Hematopoietic multipotent progenitor cell treated with erythropoietin and hydrocortisone succinate and interleukin-3 and kit ligand, for 6 days (in vitro differentiated cells): ENCODE measurements around the gene ARID3B.
"Not testable (repeated sequence)": the region's sequence is repeated elsewhere in the genome, so short reads cannot be mapped to it uniquely, and the experiment has no call there.

ENCODE experiments used
- DNase-seq: peaks from one replicate; pipeline ENCODE4 v3.0.0-alpha.2; 2015

ARID3B gene

DNA sequence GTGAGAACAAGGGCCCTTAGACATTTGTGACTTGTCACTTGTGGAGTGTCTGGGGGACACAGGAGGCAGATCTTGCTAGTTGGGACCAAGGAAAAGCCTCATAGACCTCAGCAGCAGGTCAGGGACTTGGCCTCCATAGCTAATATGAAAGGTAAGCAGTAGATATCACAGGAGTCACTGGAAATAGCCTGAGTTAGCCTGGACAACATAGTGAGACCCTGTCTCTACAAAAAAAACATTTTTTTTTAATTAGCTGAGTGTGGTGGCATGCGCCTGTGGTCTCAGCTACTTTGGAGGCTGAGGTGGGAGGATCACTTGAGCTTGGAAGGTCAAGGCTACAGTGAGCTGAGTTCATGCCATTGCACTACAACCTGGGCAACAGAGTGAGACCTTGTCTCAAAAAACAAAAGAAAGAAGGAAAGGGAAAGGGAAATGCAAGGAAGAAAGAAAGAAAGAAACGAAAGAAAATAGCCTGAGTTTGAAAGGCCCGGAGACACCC, 37.5 kb downstream of the ARID3B start:
- no peak for DNase-seq

DNA sequence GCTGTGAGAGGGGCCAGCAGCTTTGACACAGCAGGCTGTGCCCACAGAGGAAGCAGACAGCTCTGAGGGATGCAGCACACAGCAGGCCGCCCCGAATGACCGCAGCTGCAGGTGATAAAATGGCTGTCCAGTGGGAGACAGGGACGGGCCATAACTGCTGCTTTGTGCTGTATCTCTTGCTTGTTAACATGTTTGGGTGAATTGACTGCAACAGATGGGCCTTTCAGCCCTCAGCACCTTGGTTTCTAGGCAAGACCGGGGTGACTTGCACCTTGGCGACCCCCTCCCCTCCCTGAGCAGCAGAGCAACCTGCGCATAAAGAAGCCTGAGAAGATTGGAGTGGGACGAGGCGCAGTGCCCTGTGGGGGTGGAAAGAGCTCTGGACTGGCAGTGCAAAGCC, 38.0 kb downstream of the ARID3B start:
- DNase-seq, result no peak

DNA sequence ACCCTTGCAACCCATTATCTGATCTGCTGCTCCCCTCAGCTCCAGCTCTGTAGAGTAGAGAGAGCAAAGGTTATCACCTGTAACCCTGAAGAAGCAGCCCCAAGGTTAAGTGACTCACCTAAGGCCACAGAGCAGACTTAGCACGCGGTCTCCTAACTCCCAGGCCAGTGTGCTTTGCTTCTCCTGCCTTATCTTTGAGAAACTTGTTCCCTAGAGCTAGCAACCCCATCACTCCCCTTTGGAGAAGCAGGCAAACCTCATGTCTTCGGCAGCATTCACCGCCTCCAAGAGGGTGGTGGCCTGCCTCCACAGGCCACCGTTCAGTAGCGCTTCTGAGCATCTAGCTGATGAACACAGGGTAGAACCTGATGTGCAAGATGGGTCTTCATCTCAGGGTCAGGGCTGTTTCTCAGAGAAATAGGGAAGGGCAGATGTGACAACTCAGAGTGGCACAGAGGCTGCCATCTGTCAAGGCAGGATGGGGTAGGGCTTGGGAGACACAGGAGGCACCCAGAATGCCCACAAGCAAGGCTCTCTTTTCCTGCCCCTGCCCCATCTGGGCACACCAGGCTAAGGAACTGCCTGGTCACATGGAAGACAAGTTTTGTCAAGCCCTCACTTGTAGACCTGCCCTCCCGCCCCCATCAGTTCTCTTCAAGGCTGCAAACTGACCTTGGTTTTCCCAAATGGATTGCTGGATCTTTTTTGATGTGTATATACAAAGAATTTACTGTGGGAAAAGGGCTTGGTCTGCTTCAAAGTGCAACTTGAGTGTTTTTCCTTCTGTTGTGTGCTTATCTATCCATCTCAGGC, 39.7 kb downstream of the ARID3B start:
- no peak for DNase-seq

DNA sequence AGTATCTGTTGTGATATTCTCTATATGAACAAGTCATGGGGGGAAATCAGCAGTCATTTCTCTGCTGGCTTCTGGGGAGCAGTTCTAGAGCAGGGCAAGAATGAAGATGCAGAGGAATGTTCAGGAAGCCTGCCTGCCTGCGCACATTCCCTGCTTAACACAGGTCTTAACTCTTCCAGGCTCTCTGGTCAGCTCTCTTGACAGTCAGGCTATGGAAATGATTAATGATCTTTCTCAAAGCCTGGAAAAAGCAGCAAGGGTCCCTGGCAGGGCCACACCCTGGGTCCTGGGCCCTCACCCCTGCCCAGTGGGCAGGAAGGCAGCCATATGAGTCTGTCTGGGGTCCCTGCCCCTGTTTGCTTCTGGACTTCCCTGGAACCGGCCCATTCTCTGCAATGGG, 43.2 kb downstream of the ARID3B start:
- DNase-seq, result no peak

GRCh38 chr15:74584779-74585178, 43.8 kb downstream of the ARID3B start:
- DNase-seq, result peak; percentile 79

DNA sequence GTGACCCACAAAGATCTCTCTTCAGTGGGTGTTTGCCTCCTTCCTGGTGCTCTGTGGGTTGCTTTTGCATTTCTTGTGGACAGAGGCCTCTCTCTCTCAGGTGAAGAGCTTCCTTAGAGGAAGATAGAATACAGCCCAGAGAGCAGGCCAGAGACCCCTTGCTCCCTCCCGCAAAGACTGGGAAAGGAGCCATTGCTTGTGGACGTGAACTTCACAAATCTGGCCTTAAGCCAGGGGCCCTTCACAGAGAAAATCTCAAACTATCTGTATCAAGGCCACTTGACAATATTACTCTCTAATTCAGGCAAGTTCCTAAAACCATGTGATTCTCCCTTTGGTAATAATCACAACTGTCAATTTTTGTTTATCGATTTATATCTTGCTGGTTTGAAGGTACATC, 44.2 kb downstream of the ARID3B start:
- no peak for DNase-seq

- no peak for DNase-seq
Measured at GRCh38 chr15:74585857-74586256, 44.8 kb downstream of the ARID3B start.

DNA sequence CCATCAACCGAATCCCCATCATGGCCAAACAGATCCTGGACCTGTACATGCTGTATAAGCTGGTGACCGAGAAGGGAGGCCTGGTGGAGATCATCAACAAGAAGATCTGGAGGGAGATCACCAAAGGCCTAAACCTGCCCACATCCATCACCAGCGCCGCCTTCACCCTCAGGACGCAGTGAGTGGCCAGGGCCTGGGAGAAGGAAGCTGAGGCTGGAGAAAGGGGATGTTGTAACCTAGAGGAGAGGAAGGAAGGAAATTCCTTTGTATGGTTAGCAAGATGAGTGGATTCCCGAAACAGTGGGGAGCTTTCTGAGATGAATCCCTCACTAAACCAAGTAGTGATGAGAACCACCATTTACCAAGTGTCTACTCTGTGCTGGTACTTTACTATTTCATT, 48.8 kb downstream of the ARID3B start:
- no peak for DNase-seq

GRCh38 chr15:74592222-74592621, 51.2 kb downstream of the ARID3B start:
- no peak for DNase-seq

DNA sequence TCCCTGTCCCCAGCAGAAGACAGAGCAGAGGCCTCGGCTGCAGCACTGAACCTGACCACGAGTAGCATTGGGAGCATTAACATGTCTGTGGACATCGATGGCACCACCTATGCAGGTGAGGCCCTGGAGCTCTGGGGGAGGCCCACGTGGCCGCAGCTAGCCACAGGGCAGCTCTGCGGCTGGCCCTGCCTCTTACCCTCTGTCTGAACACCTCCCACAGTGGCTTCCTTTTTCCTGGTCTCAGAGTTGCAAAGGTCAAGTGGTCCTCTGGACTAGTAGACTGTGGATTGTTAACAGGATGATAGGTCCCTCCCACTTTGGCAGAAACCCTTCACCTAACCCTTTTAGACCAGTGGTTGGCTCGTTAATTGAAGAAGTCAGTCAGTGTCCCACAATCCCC, 52.1 kb downstream of the ARID3B start:
- no peak for DNase-seq

- no peak for DNase-seq
Measured at GRCh38 chr15:74594455-74594854, 53.4 kb downstream of the ARID3B start.

DNA sequence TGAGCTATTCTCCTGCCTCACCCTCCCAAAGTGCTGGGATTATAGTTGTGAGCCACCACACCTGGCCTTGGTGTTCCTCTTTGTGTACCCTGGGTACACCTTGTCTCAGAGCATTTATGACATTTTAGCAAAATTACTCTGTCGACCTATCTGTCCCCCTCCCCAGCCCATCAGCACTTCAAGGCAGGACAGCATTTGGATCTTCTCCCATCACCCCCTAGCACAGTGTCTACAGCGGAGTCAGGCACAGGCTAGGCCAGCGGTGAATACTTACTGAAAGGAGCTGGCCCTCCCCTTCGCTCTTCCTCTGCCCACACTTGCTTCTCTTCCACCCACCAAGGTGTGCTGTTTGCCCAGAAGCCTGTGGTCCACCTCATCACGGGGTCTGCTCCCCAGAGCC, 54.3 kb downstream of the ARID3B start:
- no peak for DNase-seq

- DNase-seq, result not testable (repeated sequence)
Measured at GRCh38 chr15:74596736-74597135, 55.7 kb downstream of the ARID3B start.

- not testable (repeated sequence) for DNase-seq
Measured at GRCh38 chr15:74597146-74597705, 56.2 kb downstream of the ARID3B start.

GRCh38 chr15:74598126-74598842, 57.3 kb downstream of the ARID3B start:
- DNase-seq, result peak; percentile 97

GRCh38 chr15:74599156-74599555, 58.1 kb downstream of the ARID3B start:
- no peak for DNase-seq

DNA sequence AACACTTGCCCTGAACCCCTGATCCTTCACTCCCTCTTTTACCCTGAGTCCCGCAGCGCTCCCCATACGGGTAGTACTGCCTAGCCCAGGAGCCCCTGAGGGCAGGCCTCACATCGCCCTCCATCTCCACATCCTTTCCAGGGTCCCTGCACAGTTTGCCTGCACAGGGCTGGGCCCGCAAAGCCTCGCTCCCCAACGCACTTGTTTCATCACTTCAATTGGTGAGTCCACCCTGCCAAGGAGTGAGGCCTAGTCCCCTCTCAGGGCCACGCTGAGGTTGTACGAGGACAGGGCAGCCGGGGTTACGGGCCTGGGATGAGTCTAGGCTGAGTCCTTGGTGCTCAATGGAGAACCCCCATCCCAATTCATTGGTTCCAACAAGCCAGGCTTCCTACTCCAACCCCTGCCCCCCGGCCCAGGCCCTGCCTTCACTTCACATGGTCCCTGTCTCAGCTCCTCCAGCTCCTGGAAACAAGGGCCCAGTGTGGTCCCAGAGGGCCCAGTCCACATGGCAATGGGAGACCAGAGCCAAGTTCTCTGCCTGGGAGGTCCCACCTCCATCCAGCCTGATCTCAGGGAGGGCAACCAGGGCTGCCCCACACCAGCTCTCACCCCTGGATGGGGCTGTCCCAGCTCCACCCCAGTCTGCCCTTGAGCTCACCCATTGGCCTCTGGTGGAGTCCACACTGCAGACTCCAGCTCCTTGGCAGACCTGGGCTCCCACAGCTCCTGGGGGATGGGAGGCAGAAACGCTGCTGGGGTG, 62.2 kb downstream of the ARID3B start:
- DNase-seq, result no peak

DNA sequence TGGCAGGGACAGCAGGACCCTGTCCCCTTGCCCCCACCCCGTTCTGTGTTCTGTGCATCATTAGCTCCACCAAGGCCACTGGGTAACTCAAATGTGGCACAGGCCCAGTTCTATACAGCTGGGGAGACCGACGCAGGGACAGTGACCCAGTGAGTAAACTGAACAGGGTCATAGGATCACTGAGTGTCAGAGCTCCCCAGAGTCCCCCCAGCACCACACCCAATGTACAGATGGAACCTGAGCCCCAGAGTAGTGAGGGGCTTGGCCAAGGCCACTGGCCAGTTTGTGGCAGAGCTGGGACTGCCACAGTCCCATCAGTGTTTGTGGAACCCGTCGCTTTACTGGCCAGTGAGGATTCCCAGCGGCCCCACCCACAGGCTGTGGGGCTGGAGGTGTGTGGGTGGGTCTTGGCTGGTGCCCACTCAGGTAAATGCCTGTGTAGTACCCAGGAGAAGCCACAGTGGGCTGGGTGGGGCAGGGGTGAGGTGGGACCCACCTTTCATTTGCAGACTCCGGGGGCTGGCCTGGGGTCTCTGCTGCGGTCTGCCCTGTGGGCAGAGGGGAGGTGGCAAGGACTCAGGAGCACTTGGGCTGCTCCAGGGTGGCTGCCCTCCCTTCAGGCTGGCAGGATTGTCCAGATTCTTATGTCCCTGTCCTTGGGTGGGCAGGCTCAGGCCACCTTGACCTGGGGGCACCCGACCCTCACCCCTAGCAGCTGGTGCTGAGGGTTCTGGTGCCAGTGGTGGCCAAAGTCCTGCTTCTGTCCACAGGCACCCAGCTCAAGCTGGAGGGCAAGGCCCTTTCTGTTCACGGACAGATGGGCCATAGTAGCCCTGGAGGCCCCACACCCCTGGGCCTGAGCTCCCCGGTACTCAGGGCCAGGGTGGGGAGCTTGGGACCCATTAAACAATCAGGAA, 63.0 kb downstream of the ARID3B start:
- DNase-seq, result no peak

DNA sequence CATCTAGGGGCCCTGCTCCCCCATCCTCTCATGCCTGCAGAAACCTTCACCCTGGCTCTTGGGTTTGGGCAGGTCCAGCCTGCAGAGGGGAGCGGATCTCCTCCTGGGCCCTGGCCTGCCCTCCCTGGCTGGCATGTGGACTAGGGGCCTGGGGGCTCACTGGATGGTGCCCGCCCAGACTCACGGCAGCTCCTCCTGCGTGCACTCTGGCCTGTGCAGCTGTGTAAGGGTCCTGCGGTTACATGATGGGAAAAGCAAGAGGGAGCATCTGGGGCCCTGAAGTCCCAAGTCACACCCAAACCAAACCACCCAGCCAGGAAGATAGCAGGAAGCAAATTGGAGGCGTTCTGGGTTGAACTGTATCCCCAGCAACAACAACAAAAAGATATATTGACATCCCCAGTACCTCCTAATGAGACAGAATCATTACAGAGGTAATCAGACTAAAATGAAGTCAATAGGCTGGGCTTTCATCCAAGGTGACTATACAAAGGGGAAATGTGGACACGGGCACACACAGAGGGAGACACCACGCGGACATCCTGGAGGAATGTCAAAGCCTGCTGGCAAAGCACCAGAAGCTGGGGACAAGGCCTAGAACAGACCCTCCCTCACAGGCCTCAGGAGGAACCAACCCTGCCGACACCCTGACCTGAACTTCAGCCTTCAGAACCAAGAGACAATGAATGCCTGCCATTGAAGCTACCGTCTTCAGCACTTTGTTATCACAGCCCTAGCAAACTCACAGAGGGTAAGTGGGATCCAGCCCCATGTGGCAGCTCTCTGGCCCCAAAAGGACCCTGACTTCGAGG, 64.2 kb downstream of the ARID3B start:
- DNase-seq, result no peak

GRCh38 chr15:74605795-74606150, 64.8 kb downstream of the ARID3B start:
- DNase-seq, result no peak

DNA sequence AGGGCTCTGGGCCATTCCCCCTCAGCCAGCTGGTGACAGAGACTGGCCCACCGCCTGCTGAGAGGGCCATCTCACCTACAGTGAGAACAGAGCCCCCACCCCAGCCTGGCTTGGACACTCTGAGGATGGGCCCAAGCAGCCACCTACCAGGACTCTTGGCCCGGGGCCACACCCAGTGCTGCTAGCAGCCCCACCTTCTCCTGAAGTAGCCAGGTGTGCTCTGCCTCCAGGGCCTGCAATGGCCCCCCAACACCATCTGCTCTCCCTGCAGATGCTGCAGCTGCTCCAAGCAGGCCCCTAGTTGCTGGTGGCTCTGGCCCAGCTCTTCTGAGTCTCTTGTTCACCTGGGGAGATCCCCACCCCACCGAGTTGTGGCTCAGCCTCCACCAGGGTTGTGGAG, 67.8 kb downstream of the ARID3B start:
- DNase-seq, result no peak
